GM21515 (cell line): ENCODE results near the gene ASB12.
"Not testable (repeated sequence)": the region's sequence is repeated elsewhere in the genome, so short reads cannot be mapped to it uniquely, and the experiment has no call there.

ENCODE experiments used
- ATAC-seq: cut with Tn5 transposase; IDR thresholded peaks from one replicate; pipeline ENCODE4 v1.9.1; 2021; ENCODE audit not compliant: unreplicated experiment

ASB12 gene, protein sequence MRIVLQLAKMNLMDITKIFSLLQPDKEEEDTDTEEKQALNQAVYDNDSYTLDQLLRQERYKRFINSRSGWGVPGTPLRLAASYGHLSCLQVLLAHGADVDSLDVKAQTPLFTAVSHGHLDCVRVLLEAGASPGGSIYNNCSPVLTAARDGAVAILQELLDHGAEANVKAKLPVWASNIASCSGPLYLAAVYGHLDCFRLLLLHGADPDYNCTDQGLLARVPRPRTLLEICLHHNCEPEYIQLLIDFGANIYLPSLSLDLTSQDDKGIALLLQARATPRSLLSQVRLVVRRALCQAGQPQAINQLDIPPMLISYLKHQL

DNA sequence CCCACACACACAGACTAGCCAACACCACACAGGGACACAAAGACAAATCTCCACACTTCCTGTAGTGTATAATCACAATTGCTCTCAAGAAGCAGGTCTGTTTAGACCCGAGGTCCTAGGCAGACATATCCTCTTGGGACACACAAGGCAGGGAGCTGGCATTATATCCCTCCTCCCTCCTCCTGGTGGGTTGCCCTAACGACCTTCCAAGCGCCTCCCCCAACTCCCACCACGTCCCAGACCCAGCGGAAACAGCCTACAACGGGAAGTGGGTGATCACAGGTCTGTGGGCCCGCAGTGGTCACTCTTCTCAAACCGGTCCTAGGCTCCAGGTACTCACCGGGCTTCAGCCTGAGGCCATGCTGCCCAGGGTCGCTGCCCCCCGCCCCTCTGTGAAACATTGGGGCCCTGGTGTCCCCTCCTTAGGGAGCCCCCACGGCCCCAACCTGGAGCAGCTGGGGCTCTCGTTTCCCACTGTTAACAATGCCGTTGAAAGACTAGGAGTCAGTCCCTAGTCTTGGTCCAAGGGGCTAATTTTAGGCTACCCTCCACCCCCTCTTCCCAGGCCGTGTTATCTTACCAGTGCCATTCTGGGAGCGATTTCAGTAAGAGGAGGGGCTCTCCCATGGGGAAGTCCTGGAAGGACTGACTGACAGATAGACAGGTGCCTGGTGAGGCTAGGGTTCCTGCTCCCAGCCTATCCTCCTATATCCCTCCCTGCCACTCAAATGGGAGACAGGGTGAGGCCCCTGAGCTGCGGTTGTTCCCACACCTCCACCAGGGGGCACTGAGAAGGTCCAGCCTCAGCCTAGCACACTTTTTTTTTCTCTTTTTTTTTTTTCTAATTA lies at the start of gene ASB12:
ASB12 (minus strand) TSS at position 485 of the 848 bp plus-strand sequence. CDS start 4,957 bp downstream, outside the sequence.
- no peak for ATAC-seq

DNA sequence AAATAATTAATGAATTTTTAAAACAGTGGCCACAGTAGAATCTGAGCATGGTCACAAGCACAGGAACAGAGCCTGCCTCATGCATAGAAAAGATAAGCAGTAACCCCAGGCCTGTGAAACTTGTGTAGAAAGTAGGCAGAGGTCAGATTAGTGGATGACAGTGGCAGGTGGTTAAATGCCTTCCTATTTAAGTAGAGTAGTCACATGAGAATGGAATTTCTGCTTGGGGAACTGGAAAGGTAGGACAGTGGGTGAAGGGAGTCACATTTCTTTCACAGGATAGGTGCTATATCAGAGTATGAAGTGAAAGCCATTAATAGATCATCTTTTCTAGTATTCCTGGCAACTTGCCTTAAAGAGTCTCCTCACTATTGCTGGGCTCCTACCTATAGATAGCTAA lies 34.9 kb upstream of the ASB12 start:
- no peak for ATAC-seq

DNA sequence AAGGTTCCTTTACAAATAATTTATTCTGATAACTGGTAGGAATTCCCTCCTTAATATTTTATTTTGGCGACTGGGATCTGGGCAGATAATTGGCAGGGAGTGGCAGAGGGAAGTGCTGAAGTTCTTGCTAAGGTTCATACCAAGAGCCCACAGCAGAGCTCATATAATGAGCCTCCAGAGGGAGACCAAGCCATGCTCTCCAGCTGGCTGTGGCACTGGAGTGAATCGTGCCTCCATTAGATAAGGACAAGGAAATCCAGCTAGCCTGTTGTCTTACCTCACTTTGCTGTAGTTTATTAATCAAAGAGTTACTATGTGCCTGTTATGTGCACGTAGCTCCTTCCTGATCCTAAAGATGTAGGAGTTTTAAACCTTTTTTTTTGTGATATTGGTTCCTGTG lies 1.3 kb downstream of the ASB12 start:
- ATAC-seq: no peak

DNA sequence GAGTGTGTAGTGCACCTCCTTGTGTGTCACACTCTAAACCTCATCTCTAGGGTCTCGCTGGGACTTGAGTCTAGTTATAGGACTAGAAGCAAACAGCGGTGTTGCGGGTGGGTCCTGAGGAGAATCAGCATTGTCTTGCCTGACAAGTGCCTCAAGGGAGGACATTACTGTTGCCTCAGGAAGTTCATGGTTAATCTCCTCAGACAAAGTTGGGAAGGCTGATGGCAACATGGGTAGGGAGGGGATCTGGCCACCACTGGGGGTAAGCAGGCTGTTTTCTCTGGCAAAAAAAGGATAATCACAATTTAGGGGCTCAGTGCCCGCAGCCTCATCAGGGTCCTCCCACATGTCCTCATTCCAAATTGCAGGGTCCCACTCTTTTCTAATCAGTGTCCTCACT lies 12.4 kb downstream of the ASB12 start:
- no peak for ATAC-seq

GRCh38 chrX:64213989-64214388 lies 16.4 kb downstream of the ASB12 start:
- ATAC-seq: not testable (repeated sequence)

DNA sequence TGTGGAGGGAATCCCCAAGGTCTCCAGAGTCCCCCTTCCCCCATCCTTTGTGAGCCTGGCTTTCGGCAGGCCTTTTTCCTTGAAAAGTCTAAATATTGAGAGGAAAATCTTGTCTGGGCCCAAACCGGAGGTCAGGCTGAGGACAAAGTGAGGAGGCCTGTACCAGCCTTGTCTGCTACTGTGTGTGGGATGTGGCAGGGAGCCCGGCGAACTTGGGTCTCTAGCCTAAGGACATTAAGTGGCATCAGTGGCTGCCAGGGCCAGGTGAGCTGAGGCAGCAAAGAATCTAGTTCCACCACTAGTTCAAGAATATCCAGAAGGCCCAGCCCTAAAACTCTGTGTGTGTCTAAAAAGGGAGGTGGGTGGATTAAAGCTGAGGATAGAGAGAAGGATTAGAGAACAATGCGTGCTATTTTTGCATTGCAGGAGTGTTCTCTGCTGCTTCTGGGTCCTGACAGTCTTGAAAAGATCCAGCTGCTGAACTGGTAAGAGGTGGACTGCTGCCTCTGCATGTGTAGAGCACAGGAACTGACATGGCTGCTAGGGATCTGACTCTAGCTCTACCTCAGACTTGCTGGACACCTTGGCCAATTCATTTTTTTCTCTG lies 23.7 kb downstream of the ASB12 start:
- ATAC-seq: no peak

DNA sequence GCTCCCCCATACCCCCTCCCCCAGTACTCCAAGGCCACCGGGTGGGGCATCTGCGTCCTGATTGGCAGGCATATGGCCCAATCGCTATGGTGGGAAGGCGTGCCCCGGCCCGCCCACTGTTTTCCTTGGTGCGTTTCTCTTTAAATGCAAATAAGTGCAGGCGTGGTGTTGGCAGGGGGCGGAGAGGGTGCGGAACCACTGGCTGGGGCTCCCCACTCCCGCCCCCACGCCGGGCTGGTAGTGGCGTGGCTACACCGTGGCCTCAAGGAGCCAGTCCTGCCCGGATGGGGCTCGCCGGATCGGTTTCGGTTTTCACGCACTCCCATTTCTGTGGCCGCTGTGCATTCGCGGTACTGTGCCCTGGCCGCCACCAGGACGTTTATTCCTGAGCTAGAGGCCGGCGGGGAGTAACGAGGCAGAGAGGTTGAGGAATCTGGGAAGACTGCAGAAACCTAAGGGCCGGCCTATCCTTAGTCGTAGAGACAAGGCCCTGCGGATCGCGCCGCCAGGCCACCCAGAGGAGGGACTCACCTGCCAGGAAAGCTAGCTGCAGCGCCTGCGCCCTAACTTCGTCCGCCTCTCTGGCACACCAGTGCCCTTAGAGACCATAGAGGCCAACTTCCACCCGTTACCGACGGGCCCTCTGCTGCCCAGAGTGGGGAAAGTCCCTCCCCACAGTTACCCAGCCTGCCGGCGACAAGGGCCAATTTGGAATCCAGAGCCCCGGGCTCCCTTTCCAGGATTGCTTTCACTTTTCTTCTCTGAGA lies 24.5 kb downstream of the ASB12 start:
- ATAC-seq: peak; percentile 91

GRCh38 chrX:64205441-64205734 lies 25.0 kb downstream of the ASB12 start, which contains the start of gene AMER1:
Gene AMER1, minus strand, starts transcription at chrX:64205708. Its CDS starts 12,422 bp downstream, at chrX:64193286.
- ATAC-seq: peak; percentile 48

DNA sequence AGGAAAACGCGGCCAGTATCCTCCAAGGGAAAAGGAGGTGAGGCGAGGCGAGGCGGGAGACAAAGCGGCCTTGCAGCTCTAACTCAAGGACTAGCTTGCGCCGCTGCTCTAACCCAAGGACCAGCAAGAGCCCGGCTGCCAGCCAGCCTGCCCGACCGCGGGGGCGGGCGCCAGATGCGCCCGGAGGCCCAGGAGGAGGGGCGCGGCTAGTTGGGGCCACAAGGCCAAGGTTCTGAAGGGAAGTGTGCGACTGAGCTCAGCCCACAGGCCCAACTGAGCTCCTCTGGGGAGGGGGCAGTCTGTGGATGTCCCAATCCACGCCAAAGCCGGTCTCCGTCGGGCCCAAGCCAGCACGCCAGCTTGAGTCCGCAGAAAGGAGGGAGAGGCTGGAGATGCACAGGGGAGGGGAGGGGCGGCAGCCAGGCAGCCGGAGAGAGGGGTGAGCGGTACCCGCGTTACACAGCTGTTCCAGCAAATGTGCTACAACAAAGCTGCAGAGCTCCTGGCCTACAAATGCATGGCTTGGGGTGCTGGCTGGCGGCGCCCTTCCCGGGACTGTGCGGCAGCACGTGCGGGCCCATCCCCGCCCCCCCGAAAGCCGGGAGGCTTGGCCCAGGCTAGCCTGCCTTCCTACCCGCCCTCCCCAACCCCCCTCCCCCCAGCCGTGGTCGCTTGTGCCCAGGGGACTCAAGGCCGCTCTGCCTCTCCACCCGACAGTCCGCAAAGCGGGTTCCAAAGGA lies 25.5 kb downstream of the ASB12 start:
- ATAC-seq: peak; percentile 8

GRCh38 chrX:64204252-64204651 lies 26.2 kb downstream of the ASB12 start:
- ATAC-seq: no peak

DNA sequence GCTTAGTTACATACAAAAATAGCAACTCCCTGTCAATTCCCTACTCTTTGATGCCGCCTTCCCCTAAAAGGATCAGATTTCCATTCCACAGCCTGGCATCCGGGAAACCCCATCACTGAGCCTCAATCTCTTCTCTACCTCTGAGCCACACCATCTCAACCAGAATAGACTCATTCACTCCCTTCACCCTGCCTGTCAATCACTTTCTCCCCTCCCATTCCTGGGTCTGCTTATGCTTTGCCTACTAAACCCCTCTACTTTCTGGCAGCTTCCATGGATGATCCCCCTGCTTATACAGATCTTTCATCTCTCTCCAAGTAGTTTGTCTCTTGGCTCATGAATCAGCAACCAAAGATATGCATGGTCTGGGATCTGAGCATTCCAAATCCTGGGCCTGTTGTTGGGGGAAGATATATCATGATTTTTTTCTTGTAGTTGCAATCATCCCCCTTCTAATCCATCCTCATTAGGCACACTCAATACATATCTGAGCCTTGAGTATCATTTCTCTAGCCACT lies 27.5 kb downstream of the ASB12 start:
- no peak for ATAC-seq

- no peak for ATAC-seq
Observed at GRCh38 chrX:64198036-64198435, 32.4 kb downstream of the ASB12 start.

DNA sequence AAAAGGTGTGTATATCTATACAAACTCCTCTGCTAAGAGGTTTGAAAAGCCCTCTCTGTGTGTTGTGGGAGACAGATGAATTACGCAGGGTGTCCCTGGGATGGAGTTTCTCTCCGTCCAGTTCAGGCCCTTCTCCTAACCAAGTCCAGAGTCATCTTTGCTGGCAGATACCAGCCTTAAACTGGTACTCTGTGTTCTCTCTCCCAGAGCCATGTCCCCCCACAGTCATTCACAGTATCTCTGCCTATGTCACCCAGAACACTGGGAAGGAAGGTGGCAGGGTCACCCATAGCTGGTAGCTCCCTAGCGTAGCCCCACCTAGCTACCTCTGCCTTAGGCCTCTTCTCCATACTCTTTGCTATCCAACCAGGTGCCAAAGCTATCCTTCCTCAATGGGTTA lies 33.8 kb downstream of the ASB12 start:
- ATAC-seq: no peak

GRCh38 chrX:64195862-64196261 lies 34.5 kb downstream of the ASB12 start:
- no peak for ATAC-seq

DNA sequence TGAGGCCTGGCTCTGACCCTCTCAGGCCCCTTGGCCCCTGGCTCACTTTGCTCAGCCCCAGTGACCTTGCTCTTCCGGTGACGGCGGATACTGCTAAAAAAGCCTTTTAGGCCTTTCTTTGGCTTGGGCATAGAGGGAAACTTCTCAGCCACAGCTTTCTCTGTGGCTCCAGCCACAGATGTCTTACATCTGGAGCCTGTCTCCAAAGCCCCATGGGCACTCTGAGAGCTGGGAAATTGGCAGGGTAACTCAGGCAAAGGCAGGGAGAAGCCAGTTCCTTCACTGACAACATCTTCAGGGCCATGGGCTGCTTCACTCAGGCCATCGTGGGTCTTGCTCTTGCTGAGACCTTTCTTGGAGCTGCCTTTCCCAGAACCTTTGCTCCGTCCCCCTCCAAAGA lies 37.7 kb downstream of the ASB12 start:
- ATAC-seq: no peak

DNA sequence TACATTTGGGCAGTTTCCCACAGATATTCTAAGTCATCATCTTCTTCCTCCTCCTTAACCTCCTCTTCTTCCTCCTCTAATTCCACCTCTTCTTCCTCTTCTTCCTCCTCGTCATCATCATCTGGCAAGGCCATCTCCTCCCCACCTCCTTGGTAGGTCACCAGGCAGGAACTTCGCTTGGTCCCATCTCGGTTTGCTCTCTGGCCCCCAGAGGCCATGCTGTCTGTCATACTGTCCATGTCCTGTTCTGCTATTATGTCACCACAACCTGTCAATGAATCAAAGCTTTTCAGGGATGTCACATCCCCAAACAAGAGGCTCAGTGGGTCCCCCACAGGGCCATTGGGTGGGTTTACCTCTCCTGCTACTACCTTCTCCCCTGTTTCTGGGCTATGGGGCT lies 38.4 kb downstream of the ASB12 start:
- ATAC-seq: no peak

DNA sequence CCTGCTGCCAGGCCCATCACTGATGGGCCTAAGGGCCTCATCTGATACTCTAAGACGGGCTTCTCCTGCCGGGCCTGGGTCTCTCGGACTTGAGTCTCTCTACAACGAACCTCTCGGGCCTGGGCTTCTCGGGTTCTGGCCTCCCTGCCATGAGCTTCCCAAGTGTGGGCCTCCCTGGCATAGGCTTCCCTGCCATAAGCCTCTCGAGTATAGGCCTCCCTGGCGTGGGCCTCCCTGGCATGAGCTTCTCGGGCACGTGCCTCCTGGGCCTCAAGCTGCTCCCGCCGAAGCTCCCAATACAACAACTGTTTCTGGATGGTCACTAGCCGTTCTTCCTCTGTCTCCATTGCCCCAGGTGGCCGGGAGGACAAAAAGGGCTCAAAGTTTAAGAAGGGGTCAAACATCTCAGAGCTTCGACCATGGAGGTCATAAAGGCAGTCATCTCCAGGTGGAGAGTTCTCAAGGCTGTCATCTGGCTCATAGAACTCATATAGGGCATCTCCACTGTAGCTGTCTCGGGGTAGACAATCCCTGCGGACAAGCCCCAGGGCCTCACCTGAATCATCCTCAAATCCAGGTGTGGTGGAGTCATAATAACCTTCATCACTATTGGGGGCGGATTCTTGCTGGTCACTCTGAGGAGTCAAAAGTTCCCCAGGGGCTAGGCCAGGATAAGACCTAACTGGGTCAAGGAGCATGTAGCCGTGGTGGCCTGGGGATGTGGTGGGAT lies 39.0 kb downstream of the ASB12 start:
- no peak for ATAC-seq

DNA sequence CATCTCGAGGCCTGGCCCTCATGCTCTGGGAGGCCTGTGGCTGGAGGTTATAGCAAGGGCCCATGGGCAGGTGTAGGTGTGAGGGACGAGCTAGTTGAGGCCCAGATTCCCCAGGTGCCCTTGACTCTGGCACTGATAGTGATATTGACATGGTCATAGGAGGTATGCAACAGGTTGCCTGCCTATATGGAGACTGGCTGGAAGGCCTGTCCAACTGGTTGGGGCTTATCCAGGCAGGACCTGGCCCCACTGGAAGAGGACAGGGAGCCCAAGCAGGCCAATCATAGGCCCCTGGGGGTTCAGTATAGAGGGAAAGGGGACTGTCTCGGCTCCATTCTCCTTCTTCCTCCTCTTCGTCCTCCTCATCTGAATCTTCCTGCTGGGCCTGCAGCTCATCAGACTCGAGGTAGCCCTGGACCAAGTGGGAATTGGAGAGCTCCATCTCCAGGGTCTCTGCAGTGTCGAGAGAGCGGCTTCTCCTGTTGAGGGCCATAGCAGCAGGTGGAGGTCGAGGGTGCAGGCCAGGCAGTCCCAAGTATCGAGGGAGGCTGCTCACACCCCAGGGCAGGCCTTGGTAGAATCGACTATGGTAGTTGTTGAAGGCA lies 40.2 kb downstream of the ASB12 start:
- ATAC-seq: no peak

GRCh38 chrX:64188901-64189300 lies 41.5 kb downstream of the ASB12 start:
- ATAC-seq: no peak
